RWPE2 (cell line): ENCODE measurements around the gene FHIP1A.

ENCODE experiments used
- ATAC-seq: fragments of 200-7000 bp; cut with Tn5 transposase; 3 replicates; pipeline ENCODE4 v1.9.1; 2021; ENCODE audit warnings: low read depth
- DNase-seq: peaks from one replicate; pipeline ENCODE4 v3.0.0-alpha.2; 2020; ENCODE audit warnings: low spot score
- H3K27ac ChIP-seq: fragments of 450-650 bp; 2 replicates; pipeline ENCODE4 v1.5.1; 2017; ENCODE audit warnings: mild to moderate bottlenecking; ENCODE audit not compliant: poor library complexity, severe bottlenecking
- H3K27me3 ChIP-seq: fragments of 250-450 bp; sonication (Bioruptor Pico); 2 replicates; pipeline ENCODE4 v1.5.1; 2021; ENCODE audit warnings: mild to moderate bottlenecking, moderate library complexity; ENCODE audit not compliant: insufficient read depth, poor library complexity, severe bottlenecking
- H3K36me3 ChIP-seq: fragments of 250-450 bp; sonication (Bioruptor Pico); 2 replicates; pipeline ENCODE4 v1.5.1; 2020; ENCODE audit warnings: low read depth, mild to moderate bottlenecking, moderate library complexity
- H3K4me1 ChIP-seq: fragments of 250-450 bp; sonication (Bioruptor Pico); 2 replicates; pipeline ENCODE4 v1.5.1; 2021; ENCODE audit warnings: mild to moderate bottlenecking, moderate library complexity; ENCODE audit not compliant: insufficient read depth, poor library complexity, severe bottlenecking
- H3K4me3 ChIP-seq: fragments of 250-450 bp; sonication (Bioruptor Pico); 2 replicates; pipeline ENCODE4 v1.5.1; 2021; ENCODE audit warnings: mild to moderate bottlenecking, moderate library complexity; ENCODE audit not compliant: severe bottlenecking
- H3K9me3 ChIP-seq: fragments of 250-450 bp; sonication (Bioruptor Pico); 2 replicates; pipeline ENCODE4 v1.5.1; 2021; ENCODE audit warnings: mild to moderate bottlenecking, moderate library complexity; ENCODE audit not compliant: severe bottlenecking
- TF ChIP-seq, protein P1 (sequence below): fragments of 450-650 bp; IDR thresholded peaks from one replicate; pipeline ENCODE4 v1.5.1; 2017; ENCODE audit warnings: mild to moderate bottlenecking, moderate library complexity; ENCODE audit not compliant: poor library complexity, severe bottlenecking

The FHIP1A gene

DNA sequence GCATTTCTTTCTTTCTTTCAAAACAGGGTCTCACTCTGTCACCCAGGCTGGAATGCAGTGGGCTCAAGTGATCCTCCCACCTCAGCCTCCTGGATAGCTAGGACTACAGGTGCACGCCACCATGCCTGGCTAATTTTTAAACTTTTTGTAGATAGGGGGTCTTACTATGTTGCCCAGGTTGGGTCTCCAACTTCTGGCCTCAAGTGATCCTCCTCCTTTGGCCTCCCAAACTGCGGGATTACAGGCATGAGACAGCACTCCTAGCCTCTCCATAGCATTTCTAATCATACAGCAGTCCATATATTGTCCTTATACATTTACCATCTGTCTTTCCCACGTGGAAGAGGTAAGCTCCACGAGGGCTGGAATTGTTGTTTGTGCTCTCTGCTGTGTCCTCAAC, 2.0 kb upstream of the FHIP1A start:
- Histone ChIP-seq H3K36me3 (no peaks in the 10 kb centered on the region), H3K27me3 (no peaks in the 10 kb centered on the region), H3K4me1 (peaks cover 13% of the 10 kb centered on the region), H3K4me3 (no peak overlapping the region), H3K9me3 (no peaks in the 10 kb centered on the region), H3K27ac (no peak overlapping the region)
- no peak for ATAC-seq
- TF ChIP-seq, protein P1, sequence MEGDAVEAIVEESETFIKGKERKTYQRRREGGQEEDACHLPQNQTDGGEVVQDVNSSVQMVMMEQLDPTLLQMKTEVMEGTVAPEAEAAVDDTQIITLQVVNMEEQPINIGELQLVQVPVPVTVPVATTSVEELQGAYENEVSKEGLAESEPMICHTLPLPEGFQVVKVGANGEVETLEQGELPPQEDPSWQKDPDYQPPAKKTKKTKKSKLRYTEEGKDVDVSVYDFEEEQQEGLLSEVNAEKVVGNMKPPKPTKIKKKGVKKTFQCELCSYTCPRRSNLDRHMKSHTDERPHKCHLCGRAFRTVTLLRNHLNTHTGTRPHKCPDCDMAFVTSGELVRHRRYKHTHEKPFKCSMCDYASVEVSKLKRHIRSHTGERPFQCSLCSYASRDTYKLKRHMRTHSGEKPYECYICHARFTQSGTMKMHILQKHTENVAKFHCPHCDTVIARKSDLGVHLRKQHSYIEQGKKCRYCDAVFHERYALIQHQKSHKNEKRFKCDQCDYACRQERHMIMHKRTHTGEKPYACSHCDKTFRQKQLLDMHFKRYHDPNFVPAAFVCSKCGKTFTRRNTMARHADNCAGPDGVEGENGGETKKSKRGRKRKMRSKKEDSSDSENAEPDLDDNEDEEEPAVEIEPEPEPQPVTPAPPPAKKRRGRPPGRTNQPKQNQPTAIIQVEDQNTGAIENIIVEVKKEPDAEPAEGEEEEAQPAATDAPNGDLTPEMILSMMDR: no peak
- no peak for DNase-seq

DNA sequence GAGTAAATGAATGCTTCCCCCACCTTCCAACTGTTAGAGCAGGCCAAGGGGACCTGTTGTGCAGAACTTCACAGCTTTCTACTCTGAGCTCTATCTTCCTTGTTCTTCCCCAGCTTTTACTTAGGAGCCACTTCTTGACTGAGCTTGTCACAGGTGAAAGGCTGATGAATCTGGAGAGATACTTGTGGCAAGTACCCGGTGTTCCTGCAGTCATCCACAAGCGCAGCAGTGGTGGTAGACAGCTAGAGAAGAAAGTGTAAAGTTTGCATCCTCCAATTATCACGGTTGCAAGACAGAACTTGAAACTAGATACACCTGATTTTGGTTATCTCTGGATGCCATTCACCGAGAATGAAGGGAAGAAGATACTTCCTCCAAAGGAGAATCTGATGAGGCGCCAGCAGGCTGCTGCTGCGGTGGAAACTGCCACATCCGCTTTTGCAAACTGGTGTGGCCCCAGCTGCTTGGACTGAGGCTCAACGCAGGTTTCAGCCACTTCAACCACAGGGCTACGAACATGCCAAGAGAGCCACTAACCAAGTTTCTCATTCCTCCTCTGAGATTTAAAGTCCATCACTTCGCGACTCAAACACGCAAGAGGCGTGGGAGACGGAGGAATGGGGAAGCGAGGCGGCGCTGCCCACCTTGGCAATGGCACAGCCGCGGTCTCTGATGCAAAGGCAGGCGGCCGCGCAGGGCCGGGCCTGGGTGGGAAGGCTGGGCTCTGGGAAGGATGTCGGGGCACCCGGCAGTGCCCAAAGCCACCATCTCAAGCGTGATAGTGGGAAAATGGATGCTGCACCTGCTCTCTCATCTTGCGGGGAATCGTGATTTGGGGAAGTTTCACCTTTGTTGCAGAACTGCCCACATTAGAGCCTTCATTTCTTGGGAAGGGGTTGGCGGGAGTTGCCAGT, 1.3 kb upstream of the FHIP1A start:
- TF ChIP-seq, protein P1: peak; percentile 29
- ATAC-seq (peak; percentile 8; the same call in 1 of the 3 replicates), DNase-seq (no peak)
- H3K4me3 ChIP-seq: peak overlapping the region; percentile 83
- H3K4me1 ChIP-seq: peaks cover 13% of the 10 kb centered on the region
- peak overlapping the region; percentile 80 for H3K27ac ChIP-seq
- no peaks in the 10 kb centered on the region for H3K9me3 ChIP-seq
- H3K27me3 ChIP-seq: no peaks in the 10 kb centered on the region
- no peaks in the 10 kb centered on the region for H3K36me3 ChIP-seq

DNA sequence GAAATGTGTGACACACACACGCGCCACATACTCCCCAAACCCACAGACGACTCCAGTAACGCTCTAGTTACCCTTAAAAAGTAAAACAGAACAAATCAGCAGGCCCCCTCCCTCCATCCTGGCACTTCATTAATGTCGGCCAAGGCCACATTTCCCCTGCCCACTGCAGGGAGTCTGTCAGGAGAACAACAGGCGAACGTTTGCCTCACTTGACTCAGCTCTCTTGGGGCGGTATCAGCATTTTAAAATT, 671 bp upstream of the FHIP1A start:
- Histone ChIP-seq H3K36me3 (no peaks in the 10 kb centered on the region), H3K4me3 (peak overlapping the region; percentile 83), H3K4me1 (peaks cover 13% of the 10 kb centered on the region), H3K27ac (peak overlapping the region; percentile 80), H3K27me3 (no peaks in the 10 kb centered on the region), H3K9me3 (no peaks in the 10 kb centered on the region)
- DNase-seq (no peak), ATAC-seq (no peak)
- TF ChIP-seq, protein P1: peak; percentile 7

DNA sequence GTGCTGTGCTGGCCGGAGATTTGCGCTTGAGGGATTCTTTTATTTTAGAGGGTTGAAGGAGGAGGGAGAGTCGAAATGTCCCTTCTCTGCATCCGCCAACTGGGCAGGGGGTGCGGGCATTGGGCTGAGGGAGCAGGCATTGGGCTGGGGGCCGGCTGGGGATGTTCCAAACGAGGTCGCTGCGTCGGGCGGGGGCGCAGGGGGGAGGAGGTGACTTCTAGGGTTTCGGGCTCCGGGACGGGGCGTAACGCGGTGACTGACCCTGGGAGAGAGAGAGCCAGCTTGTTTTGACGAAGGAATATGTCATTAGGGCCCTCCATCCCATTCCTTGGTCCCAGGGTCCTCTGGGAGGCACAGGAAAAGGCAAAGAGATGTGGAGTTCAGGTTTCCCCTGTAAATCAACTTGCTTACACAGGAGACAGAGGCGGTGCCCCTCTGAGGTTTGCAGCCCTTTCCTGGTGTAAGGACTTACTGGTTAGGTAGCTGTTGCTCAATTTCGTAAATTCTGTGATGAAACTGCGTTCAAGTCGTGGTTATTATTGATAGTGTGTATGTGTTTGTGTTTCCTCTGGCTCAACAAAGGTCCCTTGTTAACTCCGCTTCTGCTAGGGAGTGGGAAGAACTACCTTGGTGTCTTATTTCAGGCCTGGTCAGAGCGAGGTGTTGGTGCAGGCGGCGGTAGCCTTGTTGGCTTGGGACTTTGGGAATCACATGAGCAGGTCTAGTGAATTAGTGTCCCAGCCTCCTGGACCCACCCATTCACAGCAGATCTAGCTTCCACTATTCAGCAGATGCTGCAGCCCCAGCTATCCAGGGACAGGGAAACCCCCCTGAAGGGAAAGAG, 716 bp downstream of the FHIP1A start:
- H3K27ac ChIP-seq: peak overlapping the region; percentile 80
- peak; percentile 61 for DNase-seq
- no peaks in the 10 kb centered on the region for H3K9me3 ChIP-seq
- ATAC-seq: peak; percentile 48
- H3K4me1 ChIP-seq: peaks cover 16% of the 10 kb centered on the region
- no peaks in the 10 kb centered on the region for H3K36me3 ChIP-seq
- H3K27me3 ChIP-seq: no peaks in the 10 kb centered on the region
- peak overlapping the region; percentile 83 for H3K4me3 ChIP-seq
- TF ChIP-seq, protein P1: no peak
